ENCODE data around the gene PILRB. TPM values are rescaled to one million over a fixed set of nuclear protein-coding genes. Genes with fewer than 3 reads are reported as not detected.

PILRB gene
- total RNA-seq, 1 donor from 2014 or later: 21.1 TPM

- H3K4me2 ChIP-seq (ENCODE audit: low read length): no peak overlapping the region
- FAIRE-seq: no peak
These were observed 1.4 kb upstream of the PILRB start for GRCh38 chr7:100356416-100357068.

GRCh38 chr7:100357131-100357561 is 771 bp upstream of the PILRB start:
- no peak overlapping the region for H3K4me3 ChIP-seq (ENCODE audit: insufficient read depth, low read depth, low read length)
- no peaks in the 10 kb centered on the region for H3K79me2 ChIP-seq (ENCODE audit: insufficient read depth, low read length)
- H3K27ac ChIP-seq (ENCODE audit: low read depth, low read length): no peak overlapping the region
- H4K20me1 ChIP-seq (ENCODE audit: insufficient read depth, low read length): peaks cover 19% of the 10 kb centered on the region
- Mint-ChIP-seq H3K4me3 (ENCODE audit: unreplicated experiment) (no peak overlapping the region), H3K27me3 (ENCODE audit: low read depth, unreplicated experiment) (no peaks in the 10 kb centered on the region), H3K9me3 (ENCODE audit: unreplicated experiment) (no peaks in the 10 kb centered on the region), H3K27ac (ENCODE audit: unreplicated experiment) (no peak overlapping the region), H3K36me3 (ENCODE audit: low read depth, unreplicated experiment) (peaks cover 26% of the 10 kb centered on the region), H3K4me1 (ENCODE audit: low read depth, unreplicated experiment) (no peaks in the 10 kb centered on the region)
- H3K4me2 ChIP-seq (ENCODE audit: low read length): no peak overlapping the region
- no peak overlapping the region for H3K9ac ChIP-seq (ENCODE audit: low read length)
- no peaks in the 10 kb centered on the region for H3K27me3 ChIP-seq (ENCODE audit: insufficient read depth, low read length)
- no peak for TF ChIP-seq CTCF (IDR thresholded peaks at IDR 0.05; ENCODE audit: insufficient read depth, low read depth, low read length)
- TF ChIP-seq EZH2 (IDR thresholded peaks at IDR 0.05; ENCODE audit: insufficient read depth, low read length): no peak
- H3K9me3 ChIP-seq (ENCODE audit: insufficient read depth, low read depth, low read length): no peaks in the 10 kb centered on the region
- FAIRE-seq (no peak), DNase-seq (ENCODE audit: low read depth) (no peak)
- H3K36me3 ChIP-seq (ENCODE audit: insufficient read depth, low read length): peaks cover 41% of the 10 kb centered on the region
- H3K4me1 ChIP-seq (ENCODE audit: insufficient read depth, low read length): no peaks in the 10 kb centered on the region
- H2AFZ ChIP-seq (ENCODE audit: low read depth, low read length): no peak overlapping the region

More at GRCh38 chr7:100356416-100357068, 1.4 kb upstream of the PILRB start:
- H3K9ac ChIP-seq (ENCODE audit: low read length): no peak overlapping the region
- no peak for TF ChIP-seq CTCF (IDR thresholded peaks at IDR 0.05; ENCODE audit: insufficient read depth, low read depth, low read length)
- TF ChIP-seq EZH2 (IDR thresholded peaks at IDR 0.05; ENCODE audit: insufficient read depth, low read length): no peak
- Mint-ChIP-seq H3K27me3 (ENCODE audit: low read depth, unreplicated experiment) (no peaks in the 10 kb centered on the region), H3K4me1 (ENCODE audit: low read depth, unreplicated experiment) (no peaks in the 10 kb centered on the region), H3K9me3 (ENCODE audit: unreplicated experiment) (no peaks in the 10 kb centered on the region), H3K36me3 (ENCODE audit: low read depth, unreplicated experiment) (peaks cover 22% of the 10 kb centered on the region), H3K27ac (ENCODE audit: unreplicated experiment) (no peak overlapping the region), H3K4me3 (ENCODE audit: unreplicated experiment) (no peak overlapping the region)
- no peaks in the 10 kb centered on the region for H3K27me3 ChIP-seq (ENCODE audit: insufficient read depth, low read length)
- H3K36me3 ChIP-seq (ENCODE audit: insufficient read depth, low read length): peaks cover 35% of the 10 kb centered on the region
- H3K27ac ChIP-seq (ENCODE audit: low read depth, low read length): no peak overlapping the region
- H3K9me3 ChIP-seq (ENCODE audit: insufficient read depth, low read depth, low read length): no peaks in the 10 kb centered on the region
- H4K20me1 ChIP-seq (ENCODE audit: insufficient read depth, low read length): peaks cover 19% of the 10 kb centered on the region
- no peaks in the 10 kb centered on the region for H3K4me1 ChIP-seq (ENCODE audit: insufficient read depth, low read length)
- no peak overlapping the region for H2AFZ ChIP-seq (ENCODE audit: low read depth, low read length)
- DNase-seq (ENCODE audit: low read depth): no peak
- H3K79me2 ChIP-seq (ENCODE audit: insufficient read depth, low read length): no peaks in the 10 kb centered on the region
- no peak overlapping the region for H3K4me3 ChIP-seq (ENCODE audit: insufficient read depth, low read depth, low read length)

- H3K9me3 ChIP-seq (ENCODE audit: insufficient read depth, low read depth, low read length): no peaks in the 10 kb centered on the region
- no peak for FAIRE-seq
- TF ChIP-seq EZH2 (IDR thresholded peaks at IDR 0.05; ENCODE audit: insufficient read depth, low read length) (no peak), CTCF (IDR thresholded peaks at IDR 0.05; ENCODE audit: insufficient read depth, low read depth, low read length) (no peak)
- Mint-ChIP-seq H3K27me3 (ENCODE audit: low read depth, unreplicated experiment) (no peaks in the 10 kb centered on the region), H3K4me3 (ENCODE audit: unreplicated experiment) (no peak overlapping the region), H3K9me3 (ENCODE audit: unreplicated experiment) (no peaks in the 10 kb centered on the region), H3K4me1 (ENCODE audit: low read depth, unreplicated experiment) (no peaks in the 10 kb centered on the region), H3K36me3 (ENCODE audit: low read depth, unreplicated experiment) (peaks cover 36% of the 10 kb centered on the region), H3K27ac (ENCODE audit: unreplicated experiment) (no peak overlapping the region)
- DNase-seq (ENCODE audit: low read depth): no peak
- H3K9ac ChIP-seq (ENCODE audit: low read length): no peak overlapping the region
- H3K4me3 ChIP-seq (ENCODE audit: insufficient read depth, low read depth, low read length): no peak overlapping the region
- no peaks in the 10 kb centered on the region for H3K27me3 ChIP-seq (ENCODE audit: insufficient read depth, low read length)
- H2AFZ ChIP-seq (ENCODE audit: low read depth, low read length): no peak overlapping the region
- peaks cover 15% of the 10 kb centered on the region for H4K20me1 ChIP-seq (ENCODE audit: insufficient read depth, low read length)
- H3K27ac ChIP-seq (ENCODE audit: low read depth, low read length): no peak overlapping the region
- H3K36me3 ChIP-seq (ENCODE audit: insufficient read depth, low read length): peaks cover 52% of the 10 kb centered on the region
- no peaks in the 10 kb centered on the region for H3K4me1 ChIP-seq (ENCODE audit: insufficient read depth, low read length)
- H3K4me2 ChIP-seq (ENCODE audit: low read length): no peak overlapping the region
- no peaks in the 10 kb centered on the region for H3K79me2 ChIP-seq (ENCODE audit: insufficient read depth, low read length)
These were observed 918 bp downstream of the PILRB start for GRCh38 chr7:100358857-100359212.
